Hepatocyte (in vitro differentiated cells): Measurements from ENCODE around the gene B3GNT4. TPM values are rescaled to one million over a fixed set of nuclear protein-coding genes. Genes with fewer than 3 reads are reported as not detected.

ENCODE experiments used
- DNase-seq: peaks from one replicate; pipeline ENCODE4 v3.0.0-alpha.2; 2016; ENCODE audit warnings: low spot score
- H2AFZ ChIP-seq: fragments of 200-600 bp; sonication (generic); 2 replicates; pipeline ENCODE4 v1.6.0; 2016; ENCODE audit warnings: antibody characterized with exemption, mild to moderate bottlenecking
- H3K27ac ChIP-seq: fragments of 200-600 bp; sonication (generic); 2 replicates; pipeline ENCODE4 v1.5.1; 2016; ENCODE audit warnings: mild to moderate bottlenecking
- H3K27me3 ChIP-seq: fragments of 200-600 bp; sonication (generic); 2 replicates; pipeline ENCODE4 v1.6.1; 2016
- H3K36me3 ChIP-seq: fragments of 200-600 bp; sonication (generic); replicated peaks from 2 replicates; pipeline ENCODE4 v1.5.1; 2016; ENCODE audit warnings: low read depth; ENCODE audit not compliant: insufficient read depth
- H3K4me1 ChIP-seq: fragments of 200-600 bp; sonication (generic); 2 replicates; pipeline ENCODE4 v1.5.1; 2016; ENCODE audit warnings: mild to moderate bottlenecking, moderate library complexity; ENCODE audit not compliant: insufficient read depth
- H3K4me2 ChIP-seq: fragments of 200-600 bp; sonication (generic); 2 replicates; pipeline ENCODE4 v1.6.0; 2016
- H3K4me3 ChIP-seq: fragments of 200-600 bp; sonication (generic); 2 replicates; pipeline ENCODE4 v1.5.1; 2016; ENCODE audit warnings: mild to moderate bottlenecking
- H3K79me2 ChIP-seq: fragments of 200-600 bp; sonication (generic); 2 replicates; pipeline ENCODE4 v1.6.0; 2017; ENCODE audit warnings: mild to moderate bottlenecking
- H3K9me2 ChIP-seq: fragments of 200-600 bp; sonication (generic); replicated peaks from 2 replicates; pipeline ENCODE4 v1.6.0; 2017; ENCODE audit warnings: mild to moderate bottlenecking; ENCODE audit not compliant: insufficient read depth
- H3K9me3 ChIP-seq: fragments of 200-600 bp; sonication (generic); 2 replicates; pipeline ENCODE4 v1.5.1; 2016; ENCODE audit warnings: low read depth, mild to moderate bottlenecking
- H4K20me1 ChIP-seq: fragments of 200-600 bp; sonication (generic); 2 replicates; pipeline ENCODE4 v1.6.0; 2016; ENCODE audit warnings: mild to moderate bottlenecking; ENCODE audit not compliant: insufficient read depth, poor library complexity, severe bottlenecking
- CTCF ChIP-seq: fragments of 200-600 bp; sonication (generic); IDR thresholded peaks from 2 replicates; pipeline ENCODE4 v1.5.1; 2016; ENCODE audit warnings: antibody characterized with exemption, mild to moderate bottlenecking; ENCODE audit not compliant: poor library complexity
- EZH2 ChIP-seq: fragments of 200-600 bp; sonication (generic); IDR thresholded peaks from 2 replicates; pipeline ENCODE4 v1.6.1; 2016; ENCODE audit warnings: antibody characterized with exemption, mild to moderate bottlenecking, borderline replicate concordance
- EZH2phosphoT487 ChIP-seq: fragments of 200-600 bp; sonication (generic); IDR thresholded peaks from one replicate; pipeline ENCODE4 v1.6.1; 2018; ENCODE audit warnings: antibody characterized with exemption, mild to moderate bottlenecking, low read depth, moderate library complexity; ENCODE audit not compliant: unreplicated experiment, severe bottlenecking
- WGBS: methylation state at CpG from one replicate; pipeline ENCODE4 v1.1.6; 2016; ENCODE audit warnings: low lambda C conversion rate; ENCODE audit errors: missing lambda C conversion rate; 5-methylcytosine and 5-hydroxymethylcytosine counted together
- polyA plus RNA-seq: library from polyadenylated mRNA; unstranded; fragments of >200 nt; fragmentation: Nextera tagmentation; extraction: Ambion mirVana; gene quantifications from 2 replicates; pipeline ENCODE4 v1.2.1, GENCODE V29; 2016
- total RNA-seq: library from RNA; depleted of rRNA; stranded (reverse); fragments of >200 nt; gene quantifications from 2 replicates; pipeline ENCODE4 v1.2.3, GENCODE V29; 2014

Gene B3GNT4
- 0.13 TPM in 1 of 2 replicates, not detected in the other for total RNA-seq
- polyA plus RNA-seq = 1.0 and 2.2 TPM in 2 replicates

- Histone ChIP-seq H3K4me1 (peaks cover 7% of the 10 kb centered on the region), H2AFZ (peak within 1 kb of the TSS; percentile 60), H3K4me2 (peak within 1 kb of the TSS; percentile 99), H3K27me3 (peaks cover 34% of the 10 kb centered on the region), H3K9me2 (no peaks in the 10 kb centered on the region), H3K36me3 (no peaks in the 10 kb centered on the region), H4K20me1 (no peaks in the 10 kb centered on the region), H3K4me3 (peak within 1 kb of the TSS; percentile 22), H3K9me3 (no peaks in the 10 kb centered on the region), H3K79me2 (no peaks in the 10 kb centered on the region), H3K27ac (no peak within 1 kb of the TSS)
- peak; percentile 80 for DNase-seq
- TF ChIP-seq EZH2phosphoT487 (peak; percentile 26), EZH2 (peak; percentile 24), CTCF (no peak)
- 3% methylated on average over 54 of the region's 104 CpGs for WGBS
These were observed at the start of gene B3GNT4 for GRCh38 chr12:122203301-122204166. B3GNT4 (plus strand) TSS chr12:122203709; CDS start chr12:122204619, 910 bp downstream.

- WGBS = 43% methylated on average over 6 of the region's 10 CpGs
- H3K36me3 ChIP-seq = no peaks in the 10 kb centered on the region
- TF ChIP-seq CTCF (no peak), EZH2phosphoT487 (no peak), EZH2 (no peak)
- no peaks in the 10 kb centered on the region for H3K4me1 ChIP-seq
- no peaks in the 10 kb centered on the region for H3K79me2 ChIP-seq
- H4K20me1 ChIP-seq = no peaks in the 10 kb centered on the region
- H3K9me3 ChIP-seq = no peaks in the 10 kb centered on the region
- H3K27ac ChIP-seq = no peak overlapping the region
- no peaks in the 10 kb centered on the region for H3K27me3 ChIP-seq
- no peak overlapping the region for H2AFZ ChIP-seq
- no peak overlapping the region for H3K4me3 ChIP-seq
- no peak for DNase-seq
- H3K9me2 ChIP-seq = no peaks in the 10 kb centered on the region
- H3K4me2 ChIP-seq = no peak overlapping the region
These were observed 47.8 kb upstream of the B3GNT4 start for GRCh38 chr12:122155705-122156104.

GRCh38 chr12:122158700-122159285 lies 44.7 kb upstream of the B3GNT4 start:
- H3K79me2 ChIP-seq = no peaks in the 10 kb centered on the region
- no peak for DNase-seq
- no peak overlapping the region for H3K4me2 ChIP-seq
- no peaks in the 10 kb centered on the region for H3K27me3 ChIP-seq
- no peaks in the 10 kb centered on the region for H3K4me1 ChIP-seq
- no peaks in the 10 kb centered on the region for H3K36me3 ChIP-seq
- H3K9me2 ChIP-seq = no peaks in the 10 kb centered on the region
- no peak overlapping the region for H2AFZ ChIP-seq
- no peak overlapping the region for H3K4me3 ChIP-seq
- H3K27ac ChIP-seq = no peak overlapping the region
- 92% methylated on average over 7 of the region's 7 CpGs for WGBS
- H4K20me1 ChIP-seq = no peaks in the 10 kb centered on the region
- TF ChIP-seq EZH2phosphoT487 (no peak), EZH2 (no peak), CTCF (no peak)
- H3K9me3 ChIP-seq = no peaks in the 10 kb centered on the region
